Smooth muscle cell (in vitro differentiated cells): ENCODE results near the gene DLG5. TPM values are rescaled to one million over a fixed set of nuclear protein-coding genes. Genes with fewer than 3 reads are reported as not detected.

Experiments used
- DNase-seq: peaks from one replicate; lab custom pipeline; 2025; ENCODE audit not compliant: unreplicated experiment; lab: John Stamatoyannopoulos, UW
- H2AFZ ChIP-seq: fragments of 200-600 bp; sonication (generic); 2 replicates; pipeline ENCODE4 v1.6.0; 2016; ENCODE audit warnings: antibody characterized with exemption, low read depth, mild to moderate bottlenecking
- H3F3A ChIP-seq: fragments of 200-600 bp; sonication (generic); 2 replicates; pipeline ENCODE4 v1.6.0; 2017; ENCODE audit warnings: antibody characterized with exemption, low read depth
- H3K27ac ChIP-seq: fragments of 200-600 bp; sonication (generic); 2 replicates; pipeline ENCODE4 v1.5.1; 2016; ENCODE audit warnings: low read depth, mild to moderate bottlenecking
- H3K27me3 ChIP-seq: fragments of 200-600 bp; sonication (generic); 2 replicates; pipeline ENCODE4 v1.6.1; 2016; ENCODE audit warnings: low read depth, mild to moderate bottlenecking
- H3K36me3 ChIP-seq: fragments of 200-600 bp; sonication (generic); 2 replicates; pipeline ENCODE4 v1.5.1; 2016; ENCODE audit warnings: low read depth
- H3K4me1 ChIP-seq: fragments of 200-600 bp; sonication (generic); 2 replicates; pipeline ENCODE4 v1.5.1; 2016; ENCODE audit warnings: low read depth
- H3K4me2 ChIP-seq: fragments of 200-600 bp; sonication (generic); 2 replicates; pipeline ENCODE4 v1.6.0; 2016; ENCODE audit warnings: mild to moderate bottlenecking
- H3K4me3 ChIP-seq: fragments of 200-600 bp; sonication (generic); 2 replicates; pipeline ENCODE4 v1.5.1; 2016; ENCODE audit warnings: mild to moderate bottlenecking
- H3K79me2 ChIP-seq: fragments of 200-600 bp; sonication (generic); 2 replicates; pipeline ENCODE4 v1.6.0; 2016; ENCODE audit warnings: low read depth, mild to moderate bottlenecking
- H3K9ac ChIP-seq: fragments of 200-600 bp; sonication (generic); 2 replicates; pipeline ENCODE4 v1.6.0; 2016; ENCODE audit warnings: low read depth
- H3K9me3 ChIP-seq: fragments of 200-600 bp; sonication (generic); replicated peaks from 2 replicates; pipeline ENCODE4 v1.5.1; 2016; ENCODE audit warnings: low read depth
- H4K20me1 ChIP-seq: fragments of 200-600 bp; sonication (generic); 2 replicates; pipeline ENCODE4 v1.6.0; 2016; ENCODE audit warnings: low read depth
- CTCF ChIP-seq: fragments of 200-600 bp; sonication (generic); IDR thresholded peaks from 2 replicates; pipeline ENCODE4 v1.5.1; 2017; ENCODE audit warnings: borderline replicate concordance, mild to moderate bottlenecking, antibody characterized with exemption; ENCODE audit not compliant: insufficient read depth, poor library complexity, severe bottlenecking
- WGBS: methylation state at CpG from one replicate; pipeline ENCODE4 v1.1.7; 2016; ENCODE audit warnings: low lambda C conversion rate; 5-methylcytosine and 5-hydroxymethylcytosine counted together
- polyA plus RNA-seq: library from polyadenylated mRNA; unstranded; fragments of >200 nt; fragmentation: Nextera tagmentation; extraction: Ambion mirVana; gene quantifications from 2 replicates; pipeline ENCODE4 v1.2.1, GENCODE V29; 2016
- total RNA-seq: library from RNA; depleted of rRNA; stranded (reverse); fragments of >200 nt; gene quantifications from 2 replicates; pipeline ENCODE4 v1.2.3, GENCODE V29; 2014

The DLG5 gene
- total and polyA plus RNA-seq, 2 experiments from 2014 or later, result 11.3 to 21.8 TPM

- Histone ChIP-seq H3K27me3 (no peaks in the 10 kb centered on the region), H3K27ac (no peak overlapping the region), H3K4me1 (peaks cover 8% of the 10 kb centered on the region), H3K4me3 (no peak overlapping the region), H3K36me3 (no peaks in the 10 kb centered on the region), H3K4me2 (no peak overlapping the region), H3F3A (no peaks in the 10 kb centered on the region), H3K79me2 (no peaks in the 10 kb centered on the region), H2AFZ (no peak overlapping the region), H4K20me1 (no peaks in the 10 kb centered on the region), H3K9me3 (no peaks in the 10 kb centered on the region), H3K9ac (no peak overlapping the region)
- no peak for DNase-seq
- 83% methylated on average over 4 of the region's 4 CpGs for WGBS
- TF ChIP-seq CTCF, result no peak
Observed at GRCh38 chr10:77771450-77771849, 155.1 kb downstream of the DLG5 start.

GRCh38 chr10:77770868-77771175, 155.7 kb downstream of the DLG5 start:
- Histone ChIP-seq H3K9me3 (no peaks in the 10 kb centered on the region), H3F3A (no peaks in the 10 kb centered on the region), H3K9ac (no peak overlapping the region), H3K4me1 (peaks cover 8% of the 10 kb centered on the region), H3K4me3 (no peak overlapping the region), H3K36me3 (no peaks in the 10 kb centered on the region), H3K27me3 (no peaks in the 10 kb centered on the region), H3K4me2 (no peak overlapping the region), H4K20me1 (no peaks in the 10 kb centered on the region), H3K27ac (no peak overlapping the region), H3K79me2 (no peaks in the 10 kb centered on the region), H2AFZ (no peak overlapping the region)
- DNase-seq, result no peak
- no peak for TF ChIP-seq CTCF
- whole genome bisulfite sequencing, result 95% methylated on average over 7 of the region's 7 CpGs

GRCh38 chr10:77770081-77770867, 156.3 kb downstream of the DLG5 start:
- peaks cover 8% of the 10 kb centered on the region for H3K4me1 ChIP-seq

More at GRCh38 chr10:77770081-77770867, 156.3 kb downstream of the DLG5 start:
- WGBS, result 88% methylated on average over 18 of the region's 18 CpGs
- no peaks in the 10 kb centered on the region for H3F3A ChIP-seq
- H3K4me3 ChIP-seq, result no peak overlapping the region
- no peak overlapping the region for H2AFZ ChIP-seq
- no peak overlapping the region for H3K4me2 ChIP-seq
- no peak for TF ChIP-seq CTCF
- H3K9me3 ChIP-seq, result no peaks in the 10 kb centered on the region
- no peak overlapping the region for H3K27ac ChIP-seq
- no peak for DNase-seq
- H3K27me3 ChIP-seq, result no peaks in the 10 kb centered on the region
- no peaks in the 10 kb centered on the region for H4K20me1 ChIP-seq
- H3K9ac ChIP-seq, result no peak overlapping the region
- H3K36me3 ChIP-seq, result no peaks in the 10 kb centered on the region
- H3K79me2 ChIP-seq, result no peaks in the 10 kb centered on the region
